Measurements from ENCODE around the gene TCF12.
"Not testable (repeated sequence)": the region's sequence is repeated elsewhere in the genome, so short reads cannot be mapped to it uniquely, and the experiment has no call there.

TCF12 gene

GRCh38 chr15:57144448-57144847, 226.0 kb downstream of the TCF12 start:
- no peak for DNase-seq

DNA sequence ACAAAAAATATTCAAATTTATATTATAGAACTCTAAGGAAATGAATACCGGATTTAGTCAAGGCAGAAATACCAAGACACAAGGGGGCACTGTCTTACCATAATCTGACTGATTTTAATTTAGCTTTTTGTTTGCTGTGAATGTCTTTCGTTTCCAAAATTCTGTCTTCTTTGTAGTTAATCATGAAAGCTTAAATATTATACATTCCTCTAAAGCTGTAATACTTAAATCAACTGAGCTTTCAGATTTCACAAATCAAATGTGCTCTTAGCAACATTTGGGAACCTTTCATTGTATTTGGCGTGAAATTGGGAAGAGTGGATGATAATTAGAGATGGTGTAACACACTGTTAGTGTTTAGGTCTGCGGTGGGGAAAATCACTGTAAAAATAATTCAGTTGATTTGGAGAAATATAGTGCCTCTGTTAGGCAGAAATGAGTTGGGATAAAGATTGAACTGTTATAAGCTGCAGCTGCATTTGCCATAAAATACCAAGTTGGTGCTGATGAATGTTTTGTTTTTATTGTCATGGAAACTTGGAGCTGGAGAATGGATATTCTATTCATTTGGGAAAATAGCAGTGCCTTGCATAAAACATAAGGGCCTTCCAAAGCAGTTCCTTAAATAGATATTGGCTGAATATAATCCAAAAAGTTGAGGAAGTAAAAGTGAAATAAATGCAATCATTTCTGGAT, 228.2 kb downstream of the TCF12 start:
- peak; percentile 60 for DNase-seq

DNA sequence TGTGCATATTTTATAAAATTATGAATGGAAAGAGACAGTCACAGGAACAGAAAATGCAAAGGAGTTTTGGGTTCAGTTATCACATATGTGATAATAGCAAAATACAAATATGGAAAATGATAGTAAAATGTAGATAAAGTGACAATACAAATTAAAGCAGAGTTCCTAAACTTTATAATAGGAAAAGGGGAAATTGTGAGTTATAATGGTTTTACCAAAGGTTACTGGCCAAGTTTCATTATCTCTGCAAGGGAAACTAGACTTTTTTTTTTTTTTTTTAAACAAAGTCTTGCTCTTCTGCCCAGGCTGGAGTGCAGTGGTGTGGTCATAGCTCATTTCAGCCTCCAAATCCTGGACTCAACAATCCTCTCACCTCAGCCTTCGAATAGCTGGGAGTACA, 229.2 kb downstream of the TCF12 start:
- DNase-seq: no peak

- DNase-seq: no peak
Observed at GRCh38 chr15:57148262-57148661, 229.8 kb downstream of the TCF12 start.

- DNase-seq: no peak
Observed at GRCh38 chr15:57149196-57149595, 230.8 kb downstream of the TCF12 start.

GRCh38 chr15:57150066-57150865, 231.8 kb downstream of the TCF12 start:
- DNase-seq: peak; percentile 55

DNA sequence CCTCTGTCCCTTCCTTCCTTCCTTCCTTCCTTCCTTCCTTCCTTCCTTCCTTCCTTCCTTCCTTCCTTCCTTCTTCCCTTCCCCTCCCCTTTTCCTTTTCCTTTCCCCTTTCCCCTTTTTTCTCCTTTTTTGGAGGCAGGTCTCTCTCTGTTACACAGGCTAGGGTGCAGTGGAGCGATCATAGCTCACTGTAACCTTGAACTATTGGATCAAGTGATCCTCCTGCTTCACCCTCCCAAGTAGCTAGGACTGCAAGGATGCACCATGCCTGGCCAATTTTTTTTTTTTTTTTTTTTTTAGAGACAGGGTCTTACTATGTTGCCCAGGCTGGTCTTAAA, 232.4 kb downstream of the TCF12 start:
- DNase-seq: not testable (repeated sequence)

DNA sequence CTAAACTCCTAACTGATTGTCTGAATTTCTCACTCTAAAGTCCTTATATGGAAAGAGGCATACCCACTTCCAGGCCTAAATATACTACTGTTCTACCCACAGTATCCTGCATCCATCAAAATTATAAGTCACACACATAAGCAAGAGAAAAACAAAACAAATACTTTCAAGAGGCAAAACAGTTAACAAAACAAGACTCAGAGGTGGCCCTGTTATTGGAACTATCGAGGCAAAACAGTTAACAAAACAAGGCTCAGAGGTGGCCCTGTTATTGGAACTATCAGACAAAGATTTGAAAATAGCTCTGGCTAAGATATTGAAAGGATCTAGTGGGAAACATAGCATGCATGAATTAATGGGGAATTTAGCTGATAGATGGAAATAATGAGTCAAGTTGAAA, 233.7 kb downstream of the TCF12 start:
- no peak for DNase-seq

DNA sequence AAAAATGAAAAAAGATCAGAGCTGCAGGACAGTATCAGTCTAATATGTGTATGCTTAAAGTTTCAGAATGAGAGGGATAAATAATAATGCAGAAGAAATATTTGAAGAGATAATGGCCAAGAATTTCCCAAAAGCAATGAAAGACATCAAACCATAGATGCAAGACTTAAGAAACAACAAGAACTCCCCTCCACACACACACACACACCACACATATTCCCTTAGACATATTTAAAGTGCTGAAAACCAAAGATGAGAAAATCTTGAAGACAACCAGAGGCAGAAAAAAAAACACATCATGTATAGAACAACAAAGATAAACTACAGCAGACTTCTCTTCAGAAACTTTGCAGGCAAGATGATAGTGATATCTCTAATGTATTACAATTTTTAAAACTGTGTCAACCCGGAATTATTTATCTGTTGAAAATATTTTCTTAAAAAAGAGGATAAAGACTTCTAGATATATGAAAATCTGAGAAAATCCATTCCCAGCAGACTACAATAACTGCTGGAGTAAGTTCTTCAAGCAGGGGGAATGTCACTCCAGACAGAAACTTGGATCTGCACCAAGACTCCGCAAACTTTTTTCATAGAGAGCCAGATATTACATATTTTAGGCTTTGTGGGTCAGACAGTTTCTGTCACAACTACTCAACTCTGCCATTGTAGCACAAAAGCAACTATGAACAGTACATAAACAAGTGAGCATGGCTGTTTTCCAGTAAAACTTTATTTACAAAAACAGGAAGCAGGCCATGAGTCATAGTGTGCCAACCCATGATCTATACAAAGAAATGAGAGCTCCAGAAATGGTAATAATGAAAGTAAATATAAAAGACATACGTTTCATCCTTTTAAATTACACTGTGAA, 234.5 kb downstream of the TCF12 start:
- DNase-seq: peak; percentile 24

DNA sequence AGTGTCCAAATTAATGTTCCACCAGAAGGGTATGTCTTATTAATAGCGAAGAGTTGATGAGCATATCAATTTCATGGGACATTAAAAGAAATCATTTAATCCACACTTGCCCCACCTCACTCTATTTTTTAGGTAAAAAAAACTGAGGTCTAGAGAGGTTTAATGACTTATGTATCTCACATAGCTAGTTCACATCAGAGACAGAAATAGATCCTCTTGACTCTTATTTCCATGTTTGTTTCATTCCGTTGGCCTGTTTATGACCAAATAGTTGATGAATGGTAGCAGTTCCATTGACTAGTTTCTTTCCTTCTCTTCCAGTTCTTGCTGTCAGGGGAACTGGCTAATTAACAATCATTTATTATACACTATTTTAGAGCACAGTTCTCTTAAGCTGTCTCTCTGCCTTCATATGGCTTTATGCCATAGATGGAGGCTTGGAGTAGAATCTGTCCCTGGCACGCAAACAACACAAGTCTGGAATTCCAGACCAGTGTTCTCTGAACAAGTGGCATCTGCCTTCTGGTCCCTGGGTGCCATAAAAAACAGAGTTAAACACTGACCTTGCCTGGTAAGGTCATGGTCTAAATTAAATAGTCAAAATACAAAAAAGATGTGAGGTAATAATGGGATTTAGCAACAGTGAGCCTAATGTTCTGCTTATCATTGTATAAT, 237.9 kb downstream of the TCF12 start:
- no peak for DNase-seq

GRCh38 chr15:57158589-57158988, 240.1 kb downstream of the TCF12 start:
- DNase-seq: peak; percentile 67

- DNase-seq: peak; percentile 43
Observed at GRCh38 chr15:57158997-57159668, 240.7 kb downstream of the TCF12 start.

GRCh38 chr15:57159767-57160166, 241.3 kb downstream of the TCF12 start:
- DNase-seq: no peak

DNA sequence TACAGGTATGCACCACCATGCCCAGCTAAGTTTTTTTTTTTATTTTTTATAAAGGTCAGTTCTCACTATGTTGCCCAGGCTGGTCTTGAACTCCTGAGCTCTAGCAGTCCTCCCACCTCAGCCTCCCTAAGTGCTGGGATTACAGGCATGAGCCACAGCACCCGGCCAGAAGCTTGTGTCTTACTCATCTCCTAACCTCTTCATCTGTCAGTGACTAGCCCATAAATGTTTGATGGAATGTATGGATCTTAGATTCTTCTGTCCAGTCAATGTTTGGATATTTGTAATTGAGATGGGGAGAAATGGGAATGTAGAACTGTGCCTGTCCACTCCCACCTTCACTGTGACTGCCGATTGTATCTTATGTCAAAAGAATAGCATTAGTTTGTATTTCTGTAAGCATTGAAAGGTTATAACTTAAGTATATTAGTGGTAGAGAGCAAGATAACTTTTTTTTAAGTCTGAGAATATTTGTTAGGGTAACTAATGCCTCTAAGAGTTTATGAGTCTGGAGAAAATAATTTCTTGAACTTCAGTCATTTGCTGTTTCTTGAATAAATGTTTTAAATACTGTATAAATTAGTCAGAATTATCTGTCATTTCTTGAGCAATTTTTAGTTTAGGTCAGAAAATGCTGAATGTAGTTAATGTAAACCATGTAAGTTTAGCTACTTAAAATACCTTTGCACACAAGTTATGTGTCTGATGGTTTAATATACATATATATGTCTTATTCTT, 242.5 kb downstream of the TCF12 start:
- peak; percentile 87 for DNase-seq

GRCh38 chr15:57164251-57164650, 245.8 kb downstream of the TCF12 start:
- not testable (repeated sequence) for DNase-seq

DNA sequence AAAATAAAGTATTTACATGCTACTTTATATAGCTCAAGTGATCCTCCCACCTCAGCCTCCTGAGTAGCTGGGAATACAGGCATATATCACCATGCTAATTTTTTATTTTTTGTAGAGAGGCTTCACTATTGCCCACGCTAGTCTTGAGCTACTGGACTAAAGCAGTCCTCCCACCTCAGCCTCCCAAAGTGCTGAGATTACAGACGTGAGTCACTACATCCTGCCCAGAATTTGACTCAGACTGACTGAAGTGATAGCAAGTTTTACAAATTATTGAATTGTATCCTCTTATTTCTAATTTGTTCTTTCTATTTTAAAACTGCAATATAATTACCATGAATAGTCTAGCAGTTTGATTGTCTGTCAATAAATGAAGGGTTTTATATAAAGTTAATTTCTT, 247.5 kb downstream of the TCF12 start:
- peak; percentile 61 for DNase-seq

DNA sequence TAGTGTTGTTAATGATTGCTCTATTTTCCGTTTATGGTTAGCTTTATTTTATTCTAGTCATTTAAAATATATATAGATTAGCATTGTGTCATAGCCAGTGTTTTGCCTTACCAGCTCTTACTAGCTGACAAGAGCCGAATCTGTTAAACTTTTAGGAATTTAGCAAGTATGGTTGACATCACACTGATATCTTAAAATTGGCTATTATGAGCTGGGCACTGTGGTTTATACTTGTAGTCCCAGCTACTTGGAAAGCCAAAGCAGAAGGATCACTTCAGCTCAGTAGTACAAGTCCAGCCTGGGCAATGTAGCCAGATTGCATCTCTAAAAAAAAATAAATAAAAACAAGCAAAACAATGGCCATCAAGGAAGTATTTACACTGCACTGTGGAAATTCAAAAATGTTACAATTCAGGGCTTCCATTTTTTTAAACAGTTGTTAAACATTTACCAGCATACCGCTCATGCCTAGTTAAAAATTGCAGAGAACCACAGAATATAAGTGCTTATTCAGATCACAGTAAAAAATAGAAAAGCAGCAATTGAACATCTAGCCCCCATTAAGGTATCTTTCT, 249.5 kb downstream of the TCF12 start:
- DNase-seq: no peak

GRCh38 chr15:57169643-57170042, 251.2 kb downstream of the TCF12 start:
- no peak for DNase-seq

DNA sequence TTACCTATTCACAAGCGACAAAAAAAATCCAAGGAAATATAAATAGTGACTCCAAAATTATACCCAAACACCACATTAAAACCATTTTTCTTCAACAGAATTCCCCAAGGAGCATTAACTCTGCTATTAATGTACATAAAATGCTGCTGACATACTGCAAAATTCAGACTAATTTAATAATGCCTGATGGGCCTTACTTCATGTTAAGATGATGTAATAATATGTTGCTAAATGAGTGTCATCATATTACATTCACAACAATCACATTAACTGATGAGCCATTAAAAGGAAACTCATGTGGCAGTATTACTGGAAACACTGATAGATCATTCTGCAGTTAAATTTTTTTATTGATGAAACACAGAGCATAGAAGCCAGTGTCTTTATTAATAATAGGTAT, 253.0 kb downstream of the TCF12 start:
- no peak for DNase-seq

GRCh38 chr15:57172925-57173324, 254.5 kb downstream of the TCF12 start:
- no peak for DNase-seq

DNA sequence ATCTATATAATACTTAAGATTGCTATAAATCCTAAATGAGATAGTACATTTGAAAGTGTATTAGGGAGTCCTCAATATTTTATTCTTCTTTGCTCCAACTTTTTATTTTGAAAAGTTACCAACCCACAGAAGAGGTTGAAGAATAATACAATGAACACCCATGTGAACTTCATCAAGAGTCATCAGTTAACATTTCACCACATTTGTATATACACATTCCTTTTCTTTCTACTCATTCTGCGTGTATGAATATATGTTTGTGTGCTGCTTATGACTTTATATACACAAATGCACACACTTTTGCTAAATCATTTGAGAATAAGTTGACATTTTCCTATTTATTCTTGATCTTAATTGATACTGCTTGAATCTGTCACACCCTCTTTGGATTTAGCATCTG, 264.6 kb downstream of the TCF12 start:
- DNase-seq: peak; percentile 21
